ENCODE measurements around the gene BSND. TPM values are rescaled to one million over a fixed set of nuclear protein-coding genes. Genes with fewer than 3 reads are reported as not detected.

Gene BSND
- total RNA-seq, 2 donors from 2014 or later, result not detected

DNA sequence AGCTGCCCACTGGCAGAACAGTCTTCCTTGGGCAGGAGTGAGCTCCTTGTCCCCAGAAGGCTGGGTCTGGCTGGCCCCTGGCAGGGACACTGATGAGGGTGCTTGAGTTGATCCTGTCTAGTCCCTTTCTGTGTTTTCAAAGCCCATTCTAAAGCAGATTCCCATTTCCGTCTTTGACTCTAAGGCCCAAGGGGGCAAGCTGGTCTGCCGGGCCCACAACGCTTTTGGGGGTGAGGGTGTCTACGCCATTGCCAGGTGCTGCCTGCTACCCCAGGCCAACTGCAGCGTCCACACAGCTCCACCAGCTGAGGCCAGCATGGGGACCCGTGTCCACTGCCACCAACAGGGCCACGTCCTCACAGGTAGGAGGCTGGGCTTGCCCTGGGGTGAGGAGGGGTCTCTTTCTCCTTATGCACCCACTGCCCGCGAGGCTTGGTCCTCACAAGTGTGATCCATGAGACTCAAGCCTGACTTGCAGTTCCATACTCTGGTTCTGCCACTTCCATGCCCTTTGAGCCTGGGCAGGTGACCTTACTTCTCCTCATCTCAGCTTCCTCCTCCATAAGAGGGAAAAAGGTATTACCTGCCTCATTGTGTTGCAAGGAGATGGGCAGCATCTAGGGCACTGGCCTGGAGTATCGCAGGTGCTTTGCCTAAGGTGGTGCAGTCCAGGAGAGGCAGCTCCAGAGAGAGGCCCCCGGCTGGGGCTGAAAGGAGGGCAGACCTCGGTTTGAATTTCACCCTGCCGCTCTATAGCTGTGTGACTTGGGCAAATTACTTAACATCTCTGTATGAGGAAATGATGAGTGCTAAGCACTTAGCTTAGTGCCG, 60.8 kb downstream of the BSND start:
- no peak overlapping the region for H3K27ac ChIP-seq
- no peak overlapping the region for H3K9ac ChIP-seq (ENCODE audit: low read depth in 2 of 2, low read length in 2 of 2)
- no peaks in the 10 kb centered on the region for H3K4me1 ChIP-seq
- no peaks in the 10 kb centered on the region for H3K36me3 ChIP-seq
- H3K27me3 ChIP-seq, result no peaks in the 10 kb centered on the region
- TF ChIP-seq, protein P1, sequence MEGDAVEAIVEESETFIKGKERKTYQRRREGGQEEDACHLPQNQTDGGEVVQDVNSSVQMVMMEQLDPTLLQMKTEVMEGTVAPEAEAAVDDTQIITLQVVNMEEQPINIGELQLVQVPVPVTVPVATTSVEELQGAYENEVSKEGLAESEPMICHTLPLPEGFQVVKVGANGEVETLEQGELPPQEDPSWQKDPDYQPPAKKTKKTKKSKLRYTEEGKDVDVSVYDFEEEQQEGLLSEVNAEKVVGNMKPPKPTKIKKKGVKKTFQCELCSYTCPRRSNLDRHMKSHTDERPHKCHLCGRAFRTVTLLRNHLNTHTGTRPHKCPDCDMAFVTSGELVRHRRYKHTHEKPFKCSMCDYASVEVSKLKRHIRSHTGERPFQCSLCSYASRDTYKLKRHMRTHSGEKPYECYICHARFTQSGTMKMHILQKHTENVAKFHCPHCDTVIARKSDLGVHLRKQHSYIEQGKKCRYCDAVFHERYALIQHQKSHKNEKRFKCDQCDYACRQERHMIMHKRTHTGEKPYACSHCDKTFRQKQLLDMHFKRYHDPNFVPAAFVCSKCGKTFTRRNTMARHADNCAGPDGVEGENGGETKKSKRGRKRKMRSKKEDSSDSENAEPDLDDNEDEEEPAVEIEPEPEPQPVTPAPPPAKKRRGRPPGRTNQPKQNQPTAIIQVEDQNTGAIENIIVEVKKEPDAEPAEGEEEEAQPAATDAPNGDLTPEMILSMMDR (IDR thresholded peaks at IDR 0.05), result no peak
- no peak overlapping the region for H3K4me3 ChIP-seq
- intact Hi-C loops (cut with DNase I), result no loop called here
- no peaks in the 10 kb centered on the region for H3K9me3 ChIP-seq
- DNase-seq, result no peak

DNA sequence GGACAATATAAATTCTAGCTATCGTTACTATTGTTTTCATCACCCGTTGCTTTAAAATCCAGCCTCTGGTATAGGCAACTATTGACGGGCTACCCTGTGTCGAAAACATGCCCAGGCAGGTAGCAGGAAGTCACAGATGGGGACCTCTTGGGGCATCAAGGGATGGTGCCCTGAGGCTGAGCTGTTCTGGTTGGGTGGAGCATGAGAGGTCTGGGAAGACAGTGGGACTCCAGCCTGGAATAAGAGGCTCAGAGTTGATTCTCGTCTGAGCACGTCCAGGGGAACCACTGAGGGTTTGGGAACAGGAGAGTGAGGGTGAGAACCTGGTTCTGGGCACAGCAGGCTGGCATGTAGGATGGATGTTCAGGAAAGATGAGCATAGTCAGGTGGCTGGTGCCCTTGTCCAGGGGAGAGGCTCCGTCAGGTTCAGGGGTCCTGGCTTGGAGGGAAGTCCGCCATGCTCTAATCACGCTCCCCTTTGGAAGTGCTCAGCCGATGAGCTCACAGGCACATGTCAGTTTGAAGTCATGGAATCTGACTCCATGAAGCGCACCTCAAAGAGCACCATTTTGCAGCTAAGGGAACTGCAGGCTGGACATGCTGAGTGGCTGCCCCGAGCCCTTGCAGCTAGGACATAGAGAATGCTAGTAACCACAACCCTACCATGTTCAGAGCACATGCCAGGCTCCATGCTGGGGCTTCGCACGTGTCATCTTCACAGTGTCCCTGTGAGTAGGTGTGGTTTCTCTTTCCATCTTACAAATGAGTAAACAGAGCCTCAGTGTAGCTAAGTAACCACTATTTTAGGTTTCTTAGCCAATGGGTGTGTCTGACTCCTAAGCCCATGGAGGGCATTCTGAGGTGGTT, 61.6 kb downstream of the BSND start:
- Histone ChIP-seq H3K36me3 (no peaks in the 10 kb centered on the region), H3K27ac (no peak overlapping the region), H3K27me3 (no peaks in the 10 kb centered on the region), H3K4me1 (no peaks in the 10 kb centered on the region), H3K9ac (ENCODE audit: low read depth in 2 of 2, low read length in 2 of 2) (no peak overlapping the region), H3K4me3 (no peak overlapping the region), H3K9me3 (no peaks in the 10 kb centered on the region)
- no peak for DNase-seq
- TF ChIP-seq, protein P1 (IDR thresholded peaks at IDR 0.05), result no peak
- intact Hi-C loops (cut with DNase I), result no loop called here

DNA sequence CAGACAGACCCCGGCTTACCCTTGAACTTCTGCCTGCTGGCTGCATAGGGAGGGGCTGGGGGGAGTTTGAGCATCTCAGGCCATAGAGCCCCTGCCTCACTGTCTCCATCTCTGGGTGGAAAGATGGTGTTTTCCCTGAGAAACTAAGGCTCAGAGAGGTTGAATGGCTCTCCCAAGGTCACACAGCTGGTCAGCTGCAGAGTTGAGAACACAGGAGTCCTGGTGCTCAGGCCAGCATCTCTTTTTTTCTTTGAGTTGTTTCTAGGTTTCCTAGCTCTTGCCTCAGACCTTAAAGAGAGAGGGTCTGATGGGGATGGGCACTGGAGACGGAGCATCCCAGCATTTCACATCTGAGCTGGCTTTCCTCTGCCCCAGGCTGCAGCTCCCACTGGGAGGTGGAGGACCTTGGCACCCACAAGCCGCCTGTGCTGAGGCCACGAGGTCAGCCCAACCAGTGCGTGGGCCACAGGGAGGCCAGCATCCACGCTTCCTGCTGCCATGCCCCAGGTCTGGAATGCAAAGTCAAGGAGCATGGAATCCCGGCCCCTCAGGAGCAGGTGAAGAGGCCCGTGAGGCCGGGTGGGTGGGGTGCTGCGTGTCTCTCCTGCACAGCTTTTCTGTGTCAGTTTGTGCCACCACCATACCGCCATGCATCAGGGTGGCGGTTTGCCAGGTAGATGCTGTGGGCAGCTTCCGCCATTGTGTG, 62.4 kb downstream of the BSND start:
- no peaks in the 10 kb centered on the region for H3K27me3 ChIP-seq
- H3K27ac ChIP-seq, result no peak overlapping the region

More for the DNA sequence above, 62.4 kb downstream of the BSND start:
- TF ChIP-seq, protein P1 (IDR thresholded peaks at IDR 0.05), result no peak
- intact Hi-C loops (cut with DNase I), result no loop called here
- Histone ChIP-seq H3K4me1 (no peaks in the 10 kb centered on the region), H3K36me3 (no peaks in the 10 kb centered on the region), H3K4me3 (no peak overlapping the region), H3K9me3 (no peaks in the 10 kb centered on the region), H3K9ac (ENCODE audit: low read depth in 2 of 2, low read length in 2 of 2) (no peak overlapping the region)
- DNase-seq, result no peak

Other genes starting within 250 kb of the BSND start
- 10 to 100 TPM; 11.1 to 11.2 TPM for gene PARS2, start 234.4 kb upstream of the BSND start, total RNA-seq
- gene TTC22, start 197.6 kb upstream of the BSND start, total RNA-seq, result 10 to 100 TPM; 52.4 to 80.6 TPM
- 100 to 1,000 TPM; 254 to 310 TPM for gene DHCR24, start 111.7 kb upstream of the BSND start, total RNA-seq
- gene TMEM61, start 18.3 kb upstream of the BSND start, total RNA-seq, result 10 to 100 TPM; 11.0 to 13.4 TPM
- gene PCSK9, start 40.6 kb downstream of the BSND start, total RNA-seq, result 10 to 100 TPM; 48.9 to 61.2 TPM
- 10 to 100 TPM; 31.8 to 34.9 TPM for gene USP24, start 216.4 kb downstream of the BSND start, total RNA-seq

Measured in colonic mucosa (tissue), 4 donors.